Measurements from ENCODE around the gene OSBP2. TPM values are rescaled to one million over a fixed set of nuclear protein-coding genes. Genes with fewer than 3 reads are reported as not detected.

OSBP2 gene
- total RNA-seq, 3 donors from 2014 or later, result 2.9 to 5.3 (median 3.4) TPM

DNA sequence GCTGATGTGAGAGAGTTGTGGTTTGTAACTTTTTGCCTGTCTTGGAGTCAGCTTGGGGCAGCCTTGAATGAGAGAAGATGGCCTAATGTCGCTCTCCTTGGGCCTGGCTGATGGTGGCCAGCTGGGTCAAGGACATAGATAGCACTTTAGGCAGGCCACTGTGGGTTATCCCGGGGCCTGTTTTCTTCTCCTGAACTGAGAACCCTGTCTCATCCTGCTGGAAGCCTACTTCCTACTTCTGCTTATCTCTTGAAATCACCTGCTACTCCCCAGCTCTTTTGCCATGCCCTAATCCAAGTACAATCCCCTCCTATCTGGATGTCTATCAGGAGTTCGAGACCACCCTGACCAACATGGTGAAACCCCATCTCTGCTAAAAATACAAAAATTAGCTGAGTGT is 49.5 kb downstream of the OSBP2 start:
- Histone ChIP-seq H3K4me1 (ENCODE audit: low read depth) (no peaks in the 10 kb centered on the region), H3K9me3 (no peaks in the 10 kb centered on the region), H3K4me3 (no peak overlapping the region), H3K36me3 (ENCODE audit: low read depth) (no peaks in the 10 kb centered on the region)
- intact Hi-C loops (cut with DNase I, micrococcal nuclease), result no loop called here
- TF ChIP-seq, protein P1, sequence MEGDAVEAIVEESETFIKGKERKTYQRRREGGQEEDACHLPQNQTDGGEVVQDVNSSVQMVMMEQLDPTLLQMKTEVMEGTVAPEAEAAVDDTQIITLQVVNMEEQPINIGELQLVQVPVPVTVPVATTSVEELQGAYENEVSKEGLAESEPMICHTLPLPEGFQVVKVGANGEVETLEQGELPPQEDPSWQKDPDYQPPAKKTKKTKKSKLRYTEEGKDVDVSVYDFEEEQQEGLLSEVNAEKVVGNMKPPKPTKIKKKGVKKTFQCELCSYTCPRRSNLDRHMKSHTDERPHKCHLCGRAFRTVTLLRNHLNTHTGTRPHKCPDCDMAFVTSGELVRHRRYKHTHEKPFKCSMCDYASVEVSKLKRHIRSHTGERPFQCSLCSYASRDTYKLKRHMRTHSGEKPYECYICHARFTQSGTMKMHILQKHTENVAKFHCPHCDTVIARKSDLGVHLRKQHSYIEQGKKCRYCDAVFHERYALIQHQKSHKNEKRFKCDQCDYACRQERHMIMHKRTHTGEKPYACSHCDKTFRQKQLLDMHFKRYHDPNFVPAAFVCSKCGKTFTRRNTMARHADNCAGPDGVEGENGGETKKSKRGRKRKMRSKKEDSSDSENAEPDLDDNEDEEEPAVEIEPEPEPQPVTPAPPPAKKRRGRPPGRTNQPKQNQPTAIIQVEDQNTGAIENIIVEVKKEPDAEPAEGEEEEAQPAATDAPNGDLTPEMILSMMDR (IDR thresholded peaks at IDR 0.05), result no peak
- no peak for DNase-seq
- ATAC-seq, result no peak

DNA sequence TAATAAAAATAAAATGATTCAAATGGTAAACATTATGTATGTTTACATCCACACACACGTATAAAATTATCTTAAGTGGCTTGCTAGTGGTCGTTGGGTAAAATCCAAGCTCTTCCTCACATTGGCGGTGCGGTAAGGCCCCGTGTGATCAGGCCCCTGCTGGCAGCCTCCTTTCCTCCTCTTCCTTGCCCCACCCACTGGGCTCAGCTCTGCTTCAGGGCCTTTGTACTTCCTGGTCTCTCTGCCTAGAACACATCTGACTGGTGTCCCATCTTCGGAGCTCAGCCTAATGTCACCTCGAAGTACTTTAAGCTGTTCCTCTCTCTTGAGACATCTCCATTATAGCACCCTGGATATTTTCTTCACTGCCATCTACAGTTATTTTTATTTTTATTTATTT is 52.8 kb downstream of the OSBP2 start:
- H3K4me3 ChIP-seq, result no peak overlapping the region
- H3K4me1 ChIP-seq (ENCODE audit: low read depth), result no peaks in the 10 kb centered on the region
- intact Hi-C loops (cut with DNase I, micrococcal nuclease), result no loop called here
- H3K9me3 ChIP-seq, result no peaks in the 10 kb centered on the region
- no peaks in the 10 kb centered on the region for H3K36me3 ChIP-seq (ENCODE audit: low read depth)
- peak; percentile 60 to 70 (median 68) for DNase-seq
- TF ChIP-seq, protein P1 (IDR thresholded peaks at IDR 0.05), result no peak
- ATAC-seq, result peak; percentile 98

DNA sequence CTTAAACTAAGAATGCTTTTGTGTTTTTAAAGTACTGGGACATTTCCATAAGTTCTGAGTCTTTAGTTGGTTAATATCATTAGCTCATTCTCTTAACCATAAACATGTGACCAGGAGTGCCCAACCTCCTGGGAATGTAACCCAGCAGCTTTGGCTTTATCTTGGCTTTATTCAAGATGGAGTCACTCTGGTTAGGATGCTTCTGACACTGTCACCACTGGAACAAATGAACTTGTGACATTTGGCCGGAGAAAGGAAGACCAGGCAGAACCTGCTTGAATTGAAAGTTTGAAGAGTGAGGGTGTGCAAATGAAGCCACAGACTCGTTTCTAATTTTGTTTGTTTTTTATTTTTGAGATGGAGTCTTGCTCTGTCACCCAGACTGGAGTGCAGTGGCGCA is 54.6 kb downstream of the OSBP2 start:
- ATAC-seq (no peak), DNase-seq (no peak)
- TF ChIP-seq, protein P1 (IDR thresholded peaks at IDR 0.05), result no peak
- H3K9me3 ChIP-seq, result no peaks in the 10 kb centered on the region
- intact Hi-C loops (cut with DNase I, micrococcal nuclease), result no loop called here
- H3K4me1 ChIP-seq (ENCODE audit: low read depth), result no peaks in the 10 kb centered on the region
- H3K36me3 ChIP-seq (ENCODE audit: low read depth), result no peaks in the 10 kb centered on the region
- H3K4me3 ChIP-seq, result no peak overlapping the region

DNA sequence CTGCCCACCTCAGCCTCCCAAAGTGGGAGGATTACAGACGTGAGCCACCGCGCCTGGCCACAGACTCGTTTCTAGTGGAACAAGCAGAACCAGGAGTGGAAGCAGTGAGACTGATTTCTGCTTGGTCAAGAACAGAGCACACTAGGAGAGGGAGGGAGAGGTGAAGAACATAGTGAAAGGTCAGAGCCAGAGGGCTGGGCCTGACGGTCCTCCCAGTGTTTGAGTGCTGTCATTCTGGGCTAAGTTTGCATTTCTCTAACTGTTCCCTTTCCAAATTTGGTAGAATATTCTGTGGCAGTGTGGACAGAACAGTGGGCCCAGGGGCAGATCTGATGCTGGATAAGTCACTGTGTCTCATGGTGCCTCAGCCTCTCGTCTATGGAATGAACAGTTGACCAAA is 55.2 kb downstream of the OSBP2 start:
- Histone ChIP-seq H3K9me3 (no peaks in the 10 kb centered on the region), H3K4me3 (no peak overlapping the region), H3K36me3 (ENCODE audit: low read depth) (no peaks in the 10 kb centered on the region), H3K4me1 (ENCODE audit: low read depth) (no peaks in the 10 kb centered on the region)
- intact Hi-C loops (cut with DNase I, micrococcal nuclease), result no loop called here
- DNase-seq, result no peak
- no peak for ATAC-seq
- TF ChIP-seq, protein P1 (IDR thresholded peaks at IDR 0.05), result no peak

DNA sequence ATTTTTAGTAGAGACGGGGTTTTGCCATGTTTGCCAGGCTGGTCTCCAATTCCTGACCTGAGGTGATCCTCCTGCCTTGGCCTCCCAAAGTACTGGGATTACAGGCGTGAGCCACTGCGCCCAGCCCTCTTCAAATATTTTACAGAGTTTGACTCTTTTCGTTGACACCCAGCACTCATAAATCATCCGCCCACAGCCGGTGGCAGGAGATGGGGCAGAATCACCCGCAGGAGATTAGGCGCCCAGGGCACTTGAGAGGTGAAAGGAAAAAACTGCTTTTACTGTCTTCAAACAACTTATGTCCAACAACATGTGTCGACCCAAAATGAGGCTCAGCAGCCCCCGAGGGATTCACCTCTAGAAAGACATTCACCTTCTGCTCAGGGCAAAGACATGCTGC is 56.9 kb downstream of the OSBP2 start:
- ATAC-seq (no peak), DNase-seq (no peak)
- H3K36me3 ChIP-seq (ENCODE audit: low read depth), result no peaks in the 10 kb centered on the region
- TF ChIP-seq, protein P1 (IDR thresholded peaks at IDR 0.05), result no peak
- no peaks in the 10 kb centered on the region for H3K9me3 ChIP-seq
- no peak overlapping the region for H3K4me3 ChIP-seq
- intact Hi-C loops (cut with DNase I, micrococcal nuclease), result no loop called here
- no peaks in the 10 kb centered on the region for H3K4me1 ChIP-seq (ENCODE audit: low read depth)

DNA sequence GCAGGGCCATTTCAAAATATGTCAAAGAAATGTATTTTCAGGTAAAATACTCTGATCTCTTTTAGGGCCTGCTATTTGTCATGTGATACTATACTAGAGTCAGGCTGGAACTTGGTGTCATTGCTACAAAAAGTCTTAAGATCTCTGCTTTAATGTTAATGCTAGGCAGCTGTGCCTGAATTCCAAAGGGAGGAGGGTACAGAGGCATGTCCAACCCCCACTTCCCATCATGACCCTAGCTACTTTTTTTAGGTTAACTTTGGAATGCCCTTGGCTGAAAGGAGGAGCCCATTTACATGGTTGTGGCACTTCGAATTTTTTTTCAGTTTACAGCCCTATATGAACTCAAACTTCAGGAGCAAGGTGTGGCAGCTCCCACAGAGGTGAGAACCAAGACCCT is 58.1 kb downstream of the OSBP2 start:
- Histone ChIP-seq H3K4me1 (ENCODE audit: low read depth) (no peaks in the 10 kb centered on the region), H3K9me3 (no peaks in the 10 kb centered on the region), H3K36me3 (ENCODE audit: low read depth) (no peaks in the 10 kb centered on the region), H3K4me3 (no peak overlapping the region)
- DNase-seq (no peak), ATAC-seq (no peak)
- intact Hi-C loops (cut with DNase I, micrococcal nuclease), result no loop called here
- TF ChIP-seq, protein P1 (IDR thresholded peaks at IDR 0.05), result no peak

Data from mucosa of descending colon (tissue), 3 donors.